Vagina (tissue), 2 donors: ENCODE results near the gene NLGN4X.

Experiments used
- POLR2A ChIP-seq, 2 donors: fragments of 450-650 bp; IDR thresholded peaks; one replicate each; pipeline ENCODE4 v1.6.1; 2017; ENCODE audit warnings: antibody characterized with exemption in 2 of 2, mild to moderate bottlenecking in 2 of 2, moderate library complexity in 2 of 2
- POLR2AphosphoS5 ChIP-seq, 2 donors: sonication (generic); formaldehyde crosslinking; IDR thresholded peaks; one replicate each; pipeline ENCODE4 v1.9.0; 2017; ENCODE audit warnings: antibody characterized with exemption in 2 of 2, mild to moderate bottlenecking in 2 of 2, low read depth in 1 of 2; ENCODE audit not compliant: insufficient read depth in 1 of 2
- TF ChIP-seq, protein P1 (sequence below), 3 experiments: fragments of 450-650 bp in 2 of 3; fragments of 200-600 bp in 1 of 3; sonication (generic) in 1 of 3; IDR thresholded peaks; one replicate each; pipeline ENCODE4 v1.5.1; 2017 to 2019; ENCODE audit warnings: antibody characterized with exemption in 3 of 3, mild to moderate bottlenecking in 2 of 3, moderate library complexity in 2 of 3

DNA sequence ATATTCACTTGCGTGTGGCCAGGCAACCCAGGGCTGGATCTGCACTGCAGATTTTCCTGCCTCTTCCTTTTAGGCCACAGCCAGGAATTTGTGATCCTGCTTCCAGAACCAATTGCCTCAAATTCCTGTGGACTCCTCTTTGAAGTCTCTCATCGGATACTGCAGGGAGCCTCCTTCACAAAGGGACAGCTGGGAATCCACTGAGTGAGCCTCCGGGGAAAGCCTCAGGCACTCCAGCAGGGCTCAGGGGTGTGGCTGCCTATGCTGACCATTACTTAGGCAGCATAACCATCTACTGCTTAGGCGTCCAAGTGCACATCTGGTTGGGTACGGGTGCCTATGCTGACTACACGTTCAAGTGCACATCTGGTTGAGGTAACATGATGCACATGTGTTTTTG, 321.5 kb downstream of the NLGN4X start:
- TF ChIP-seq, protein P1, sequence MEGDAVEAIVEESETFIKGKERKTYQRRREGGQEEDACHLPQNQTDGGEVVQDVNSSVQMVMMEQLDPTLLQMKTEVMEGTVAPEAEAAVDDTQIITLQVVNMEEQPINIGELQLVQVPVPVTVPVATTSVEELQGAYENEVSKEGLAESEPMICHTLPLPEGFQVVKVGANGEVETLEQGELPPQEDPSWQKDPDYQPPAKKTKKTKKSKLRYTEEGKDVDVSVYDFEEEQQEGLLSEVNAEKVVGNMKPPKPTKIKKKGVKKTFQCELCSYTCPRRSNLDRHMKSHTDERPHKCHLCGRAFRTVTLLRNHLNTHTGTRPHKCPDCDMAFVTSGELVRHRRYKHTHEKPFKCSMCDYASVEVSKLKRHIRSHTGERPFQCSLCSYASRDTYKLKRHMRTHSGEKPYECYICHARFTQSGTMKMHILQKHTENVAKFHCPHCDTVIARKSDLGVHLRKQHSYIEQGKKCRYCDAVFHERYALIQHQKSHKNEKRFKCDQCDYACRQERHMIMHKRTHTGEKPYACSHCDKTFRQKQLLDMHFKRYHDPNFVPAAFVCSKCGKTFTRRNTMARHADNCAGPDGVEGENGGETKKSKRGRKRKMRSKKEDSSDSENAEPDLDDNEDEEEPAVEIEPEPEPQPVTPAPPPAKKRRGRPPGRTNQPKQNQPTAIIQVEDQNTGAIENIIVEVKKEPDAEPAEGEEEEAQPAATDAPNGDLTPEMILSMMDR (IDR thresholded peaks at IDR 0.05), result no peak
- TF ChIP-seq POLR2AphosphoS5 (IDR thresholded peaks at IDR 0.05; ENCODE audit: insufficient read depth in 1 of 2, low read depth in 1 of 2) (no peak), POLR2A (IDR thresholded peaks at IDR 0.05) (no peak)
